Superior temporal gyrus (tissue), 1 donor: Measurements from ENCODE around the gene GOLT1A.
A peak's percentile ranks its signal among the peaks of the same experiment; 100 is the strongest.

Experiments
- DNase-seq: peaks from one replicate; pipeline ENCODE4 v3.0.0-alpha.2; 2016; ENCODE audit errors: extremely low spot score

Gene GOLT1A

GRCh38 chr1:204213668-204214662 lies at the start of gene GOLT1A:
GOLT1A (minus strand) TSS chr1:204213988; CDS start chr1:204213906, 82 bp downstream.
- DNase-seq: peak; percentile 83

DNA sequence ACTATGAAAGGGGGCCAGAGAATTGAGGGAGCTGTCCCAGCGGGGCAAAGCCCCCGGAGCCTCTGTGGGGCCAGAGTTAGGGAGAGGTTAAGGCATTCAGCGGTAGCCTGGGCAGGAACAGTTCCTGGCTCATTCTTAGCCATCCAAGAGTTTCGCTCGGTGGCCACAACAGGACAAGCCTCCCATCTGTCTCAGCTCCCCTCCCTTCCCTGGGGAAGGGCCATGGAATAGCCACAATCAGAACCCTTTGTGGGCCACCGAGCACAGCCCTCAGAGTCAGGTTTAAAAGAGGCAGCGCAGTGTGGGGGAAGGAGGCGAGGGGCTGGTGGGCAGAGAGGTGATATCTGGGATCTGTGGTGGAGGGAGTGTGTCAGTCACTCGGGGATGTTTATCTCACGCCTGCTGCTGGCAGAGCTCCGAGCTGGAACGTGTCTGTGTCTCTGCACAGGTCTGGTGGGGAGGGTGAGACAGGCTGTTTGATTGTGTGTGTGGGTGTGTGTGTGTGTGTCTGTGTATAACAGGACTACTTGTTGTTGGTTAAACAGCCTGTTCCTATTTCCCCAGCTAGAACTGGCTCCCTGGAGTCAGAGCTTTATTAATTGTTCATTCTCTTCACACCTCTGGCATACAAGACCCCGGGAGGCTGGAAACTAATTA lies 49.6 kb upstream of the GOLT1A start:
- peak; percentile 40 for DNase-seq

- DNase-seq: no peak
Measured at GRCh38 chr1:204262506-204263253, 48.9 kb upstream of the GOLT1A start.

- DNase-seq: no peak
Measured at GRCh38 chr1:204261746-204262505, 48.1 kb upstream of the GOLT1A start.

- no peak for DNase-seq
Measured at GRCh38 chr1:204261266-204261665, 47.5 kb upstream of the GOLT1A start.

GRCh38 chr1:204260601-204261197 lies 46.9 kb upstream of the GOLT1A start:
- DNase-seq: peak; percentile 3

- no peak for DNase-seq
Measured at GRCh38 chr1:204259782-204260181, 46.0 kb upstream of the GOLT1A start.

DNA sequence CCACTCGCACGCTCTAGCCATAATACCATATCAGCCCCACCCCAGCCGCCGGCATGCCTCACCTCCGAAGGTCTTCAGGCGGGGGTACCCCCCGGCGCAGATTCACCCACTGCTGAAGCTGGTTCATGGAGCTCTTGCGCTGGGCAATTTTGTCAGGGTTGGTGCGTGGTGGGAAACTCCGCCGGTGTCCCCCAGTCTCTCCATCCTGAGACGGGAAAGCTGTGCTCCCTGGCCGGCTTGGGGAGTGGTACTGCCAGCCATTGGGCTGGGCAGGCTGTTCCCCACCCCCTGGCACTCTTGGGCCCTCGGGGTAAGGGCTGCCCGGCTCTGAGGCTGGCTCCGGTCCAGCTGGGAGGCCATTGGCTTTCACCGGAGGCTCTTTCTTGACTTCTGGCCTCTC lies 45.4 kb upstream of the GOLT1A start:
- DNase-seq: no peak

GRCh38 chr1:204258213-204259115 lies 44.7 kb upstream of the GOLT1A start:
- DNase-seq: peak; percentile 79

- no peak for DNase-seq
Measured at GRCh38 chr1:204257446-204257845, 43.7 kb upstream of the GOLT1A start.

DNA sequence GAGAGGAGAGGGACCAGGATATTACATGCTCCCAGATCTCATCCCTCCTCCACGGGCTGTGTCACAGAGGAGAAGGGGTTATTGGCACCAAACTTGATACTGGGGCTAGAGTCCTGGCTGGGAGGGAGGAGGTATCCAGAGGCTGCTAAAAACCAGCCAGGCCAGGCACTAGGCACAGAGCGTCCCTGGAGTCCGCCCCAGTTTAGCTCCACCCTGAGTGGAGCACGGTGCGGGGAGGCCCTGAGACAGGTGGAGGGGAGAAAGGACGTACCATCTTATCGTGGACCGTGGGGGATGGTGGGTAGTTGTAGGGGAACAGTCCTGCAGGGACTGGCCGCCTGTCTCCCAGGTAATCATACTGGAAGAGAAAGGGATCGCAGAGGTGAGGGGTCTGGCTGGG lies 42.7 kb upstream of the GOLT1A start:
- no peak for DNase-seq

DNA sequence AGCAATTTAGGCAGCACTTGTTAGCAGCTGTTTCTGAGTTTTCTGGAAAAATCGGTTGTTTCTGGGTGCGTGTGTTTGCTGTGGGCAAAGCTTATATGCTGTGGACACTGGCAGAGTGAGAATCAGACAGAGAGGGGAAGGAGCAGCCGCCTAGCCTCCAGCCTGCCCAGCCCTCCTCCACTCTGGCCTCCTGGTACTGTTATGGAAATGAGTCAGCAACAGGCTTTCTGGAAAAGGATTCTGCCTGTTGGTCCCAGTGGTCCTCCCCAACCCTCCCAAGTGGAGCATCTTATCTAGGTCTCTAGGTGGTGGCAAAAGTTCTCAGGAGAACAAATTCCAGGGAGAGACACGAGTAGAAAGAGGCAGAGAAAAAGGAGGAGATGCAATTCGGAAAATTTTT lies 42.2 kb upstream of the GOLT1A start:
- DNase-seq: no peak

GRCh38 chr1:204255225-204255624 lies 41.4 kb upstream of the GOLT1A start:
- no peak for DNase-seq

DNA sequence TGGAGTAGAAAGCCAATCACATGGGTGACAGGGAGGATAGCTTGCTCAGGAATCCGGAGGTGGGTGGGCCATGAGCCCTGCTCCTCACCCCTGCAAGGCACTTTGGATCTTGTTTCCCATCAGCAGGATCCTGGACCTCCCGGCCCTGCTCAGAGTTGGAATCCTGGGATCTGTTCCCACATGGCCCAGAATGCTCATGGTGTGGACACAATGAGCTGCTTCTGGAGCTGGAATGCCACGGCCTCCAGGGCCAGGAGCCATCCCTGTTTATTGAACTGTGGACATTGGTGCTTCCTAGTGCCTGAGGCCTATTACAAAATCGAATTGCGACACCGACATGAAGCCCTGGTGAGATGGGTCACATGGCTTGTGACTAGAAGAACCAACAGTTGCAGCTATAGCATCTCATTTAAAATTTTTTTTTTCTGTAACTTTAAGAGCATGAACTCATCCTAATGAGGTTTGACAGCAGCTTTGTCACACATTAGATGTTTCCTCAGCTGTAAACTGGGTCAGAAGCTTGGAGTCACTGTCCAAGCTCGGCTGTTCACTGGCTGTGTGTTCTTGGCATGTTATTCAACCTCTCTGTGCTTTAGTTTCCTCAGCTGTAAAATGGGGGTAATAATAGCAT lies 40.4 kb upstream of the GOLT1A start:
- no peak for DNase-seq

DNA sequence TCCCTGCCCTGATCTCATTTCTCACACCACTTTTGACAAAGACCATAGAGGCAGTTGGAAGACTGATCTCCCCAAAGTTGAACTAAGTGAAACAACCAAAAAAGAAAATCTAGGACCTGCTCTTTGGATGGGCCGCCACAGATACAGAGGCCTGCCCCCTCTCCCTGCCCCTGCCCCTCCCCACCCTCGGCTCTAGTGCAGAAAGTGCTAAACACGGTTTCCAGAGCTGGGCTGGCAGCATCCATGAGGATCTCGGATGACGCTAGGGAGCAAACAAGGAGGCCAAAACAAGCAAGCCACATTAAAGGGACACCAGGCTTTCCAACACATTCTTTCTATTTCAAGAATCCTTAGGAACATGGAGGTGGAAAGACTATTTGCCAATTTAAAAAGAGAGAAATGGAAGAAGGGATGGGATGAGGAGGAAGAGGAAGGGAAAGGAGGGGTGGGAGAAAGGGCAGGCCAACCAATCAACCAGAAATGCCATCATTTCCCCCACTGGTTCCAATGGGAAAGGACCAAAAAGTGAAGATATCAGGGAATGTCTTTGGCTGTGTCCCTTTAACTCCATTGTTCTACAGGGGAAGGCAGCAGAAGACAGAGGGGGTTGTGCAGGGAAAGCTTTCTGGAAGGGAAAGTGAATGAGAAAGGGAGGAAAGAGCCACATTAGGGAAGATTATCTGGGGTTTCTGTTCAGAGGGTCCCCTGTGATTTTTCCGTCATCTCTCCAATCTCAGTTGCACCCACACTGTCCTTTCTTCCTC lies 38.3 kb upstream of the GOLT1A start:
- no peak for DNase-seq

DNA sequence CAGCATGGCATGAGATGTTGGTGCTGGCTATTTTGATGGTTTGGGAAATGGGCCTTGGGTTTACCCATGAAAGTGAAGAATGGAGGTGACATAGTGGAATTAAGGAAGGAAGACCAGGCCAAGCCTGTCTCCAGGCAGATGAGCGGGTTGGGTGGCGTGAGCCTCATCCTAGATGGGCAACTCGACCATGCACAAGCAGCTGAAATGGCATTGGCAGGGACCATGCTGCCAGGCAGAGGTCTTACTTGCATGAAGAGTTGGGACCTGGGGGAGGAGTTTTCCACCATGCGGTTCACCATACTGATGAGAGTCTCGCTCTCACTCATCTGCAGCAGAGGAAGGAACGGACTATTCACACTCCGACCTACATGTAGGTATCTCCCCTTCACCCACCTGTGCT lies 37.5 kb upstream of the GOLT1A start:
- DNase-seq: no peak

DNA sequence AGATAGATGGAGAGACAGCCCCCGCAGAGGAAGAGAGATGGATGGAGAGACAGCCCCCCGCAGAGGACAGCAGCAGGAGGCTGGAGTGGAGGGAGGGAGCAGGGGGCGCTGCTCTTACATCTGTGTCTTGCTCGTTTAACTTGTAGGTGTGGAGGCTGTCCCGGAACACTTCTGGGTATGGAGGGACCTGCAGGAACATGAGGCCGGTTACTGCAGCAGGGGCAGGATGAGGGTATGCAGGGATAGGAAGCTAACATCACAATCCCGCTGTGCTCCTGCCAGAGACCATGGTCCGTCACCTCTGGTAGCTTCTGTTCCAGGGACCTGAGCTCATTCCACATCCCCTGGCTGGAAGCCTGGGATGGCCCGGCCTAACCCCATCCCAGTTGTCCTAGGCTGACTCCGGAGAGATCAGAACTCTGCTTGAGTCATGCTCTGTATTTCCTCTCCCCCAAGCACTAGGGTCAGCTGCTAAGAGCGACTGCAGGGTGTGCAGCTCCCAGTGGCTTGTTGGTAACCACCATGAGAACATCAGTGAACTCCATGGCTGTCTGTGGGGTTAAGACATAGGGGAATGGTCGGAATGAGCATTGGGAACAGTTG lies 36.7 kb upstream of the GOLT1A start:
- no peak for DNase-seq

GRCh38 chr1:204249736-204250427 lies 36.1 kb upstream of the GOLT1A start:
- no peak for DNase-seq
